Caki2 (cell line): ENCODE measurements around the gene FREM2. TPM values are rescaled to one million over a fixed set of nuclear protein-coding genes. Genes with fewer than 3 reads are reported as not detected.

Source experiments
- DNase-seq: peaks from one replicate; pipeline ENCODE4 v3.0.0-alpha.2; 2015; ENCODE audit warnings: low read depth
- in situ Hi-C: cut with HindIII; loops from 2 replicates; pipeline ENCODE4 v1.10.0; 2016; ENCODE audit warnings: low sequenced_read_pairs, low pct_unique_long_range_greater_than_20kb, mixed read lengths
- total RNA-seq: library from RNA; depleted of rRNA; stranded (reverse); fragments of >200 nt; shearing (Covaris generic); gene quantifications from 2 replicates; pipeline ENCODE4 v1.2.3, GENCODE V29; 2014; ENCODE audit warnings: low replicate concordance

The FREM2 gene
- total RNA-seq, 1 experiment from 2014 or later, result 0.14 TPM

DNA sequence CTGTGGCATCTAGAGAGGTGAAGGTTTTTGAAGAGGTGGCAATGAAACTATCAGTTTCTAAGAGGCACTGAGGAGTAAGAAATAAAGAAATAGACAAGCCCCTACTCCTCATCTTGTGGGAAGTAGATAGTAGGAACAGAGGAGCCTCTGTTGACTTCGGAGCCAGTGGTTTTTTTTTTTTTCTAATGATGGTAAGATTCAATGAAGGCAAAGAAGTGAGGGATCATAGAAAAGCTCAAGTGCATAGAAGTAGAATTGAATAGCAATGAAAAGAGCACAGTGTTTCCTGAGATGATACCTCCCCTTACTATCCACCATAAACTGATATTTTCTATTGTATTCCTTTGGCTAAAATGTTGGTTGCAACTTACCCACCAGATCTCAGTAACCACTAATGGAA, 46.3 kb downstream of the FREM2 start:
- in situ Hi-C loops, result no loop called here
- DNase-seq, result no peak

GRCh38 chr13:38735665-38736440, 49.0 kb downstream of the FREM2 start:
- in situ Hi-C loops, result no loop called here
- DNase-seq, result no peak

GRCh38 chr13:38743466-38743865, 56.6 kb downstream of the FREM2 start:
- in situ Hi-C loops, result no loop called here

GRCh38 chr13:38752686-38753085, 65.8 kb downstream of the FREM2 start:
- in situ Hi-C loops, result no loop called here
- DNase-seq, result no peak

More at GRCh38 chr13:38743466-38743865, 56.6 kb downstream of the FREM2 start:
- no peak for DNase-seq

GRCh38 chr13:38753878-38754277, 67.0 kb downstream of the FREM2 start:
- in situ Hi-C loops, result no loop called here
- no peak for DNase-seq

GRCh38 chr13:38755793-38756192, 68.9 kb downstream of the FREM2 start:
- DNase-seq, result no peak
- in situ Hi-C loops, result no loop called here

GRCh38 chr13:38758277-38758676, 71.4 kb downstream of the FREM2 start:
- no peak for DNase-seq
- in situ Hi-C loops, result no loop called here

DNA sequence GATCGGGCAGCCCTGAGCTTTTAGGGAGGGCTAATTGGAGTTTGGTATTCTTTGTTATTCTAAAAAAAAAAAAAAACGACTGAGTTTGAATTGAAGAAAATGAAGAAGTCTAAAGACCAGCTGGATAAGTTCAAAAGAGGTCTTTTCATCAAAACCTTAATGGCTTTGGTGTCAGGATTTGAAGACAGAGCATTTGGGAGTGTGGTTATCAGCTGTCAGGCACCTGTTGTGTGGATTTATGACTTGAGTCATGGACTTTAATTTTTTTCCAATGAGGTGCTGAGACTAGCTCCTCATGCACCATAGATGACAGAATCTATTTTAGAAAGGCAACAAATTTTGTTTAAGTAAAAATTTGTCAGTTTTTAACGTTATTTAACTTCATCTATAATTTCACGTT, 72.5 kb downstream of the FREM2 start:
- in situ Hi-C loops, result no loop called here
- DNase-seq, result no peak

- in situ Hi-C loops, result no loop called here
- peak; percentile 8 for DNase-seq
These were observed 76.8 kb downstream of the FREM2 start for GRCh38 chr13:38763446-38764381.

- in situ Hi-C loops, result no loop called here
- no peak for DNase-seq
These were observed 79.9 kb downstream of the FREM2 start for GRCh38 chr13:38766799-38767198.

DNA sequence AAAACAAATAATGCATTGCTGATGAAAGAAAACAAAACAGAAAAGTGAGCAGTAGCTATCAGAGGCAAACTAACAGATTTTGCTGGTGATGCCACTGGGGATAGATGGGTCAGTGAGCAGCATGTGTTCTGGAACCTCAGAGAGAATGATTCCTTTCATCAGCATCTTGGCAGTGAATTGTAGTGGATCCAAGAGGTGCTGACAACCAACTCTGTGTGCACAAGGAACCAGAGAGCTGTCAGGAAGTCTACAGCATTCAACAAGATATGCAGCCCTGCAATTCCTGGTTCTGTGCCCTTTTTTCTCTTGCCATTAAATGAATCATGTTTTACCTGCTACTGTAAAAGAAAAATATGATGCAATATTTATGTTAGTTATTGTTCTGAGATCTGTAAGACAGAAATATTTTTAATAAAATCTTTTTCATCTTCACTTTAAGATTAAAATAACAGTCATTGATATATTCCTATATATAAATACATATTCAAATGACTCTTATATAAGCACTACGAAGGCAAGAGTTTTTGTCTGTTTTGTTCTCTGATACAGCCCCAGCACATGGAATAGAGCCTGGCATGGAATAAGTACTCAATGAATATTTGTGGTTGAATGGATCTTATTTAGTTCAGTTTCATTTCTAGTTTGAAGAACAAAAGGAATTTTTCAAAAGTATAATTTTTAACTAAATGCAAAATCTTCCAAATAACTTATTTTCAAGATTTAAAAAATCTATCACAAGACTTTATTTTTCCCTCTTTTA, 80.8 kb downstream of the FREM2 start:
- in situ Hi-C loops, result no loop called here
- DNase-seq, result no peak

DNA sequence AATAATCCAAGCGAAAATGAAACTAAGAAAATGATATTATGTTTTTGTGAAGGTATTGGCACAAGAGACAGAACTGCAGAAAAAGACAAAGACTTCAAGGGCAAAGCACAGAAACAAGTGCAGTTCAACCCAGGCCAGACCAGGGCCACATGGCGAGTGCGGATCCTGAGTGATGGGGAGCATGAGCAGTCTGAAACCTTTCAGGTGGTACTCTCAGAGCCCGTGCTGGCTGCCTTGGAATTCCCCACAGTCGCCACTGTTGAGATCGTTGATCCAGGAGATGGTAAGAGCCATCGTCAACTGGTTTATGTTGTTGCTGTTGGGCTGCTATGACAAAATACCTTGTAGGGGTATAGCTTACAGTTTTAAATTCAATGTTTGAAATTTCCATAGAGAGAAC, 82.6 kb downstream of the FREM2 start:
- in situ Hi-C loops, result no loop called here
- DNase-seq, result no peak

DNA sequence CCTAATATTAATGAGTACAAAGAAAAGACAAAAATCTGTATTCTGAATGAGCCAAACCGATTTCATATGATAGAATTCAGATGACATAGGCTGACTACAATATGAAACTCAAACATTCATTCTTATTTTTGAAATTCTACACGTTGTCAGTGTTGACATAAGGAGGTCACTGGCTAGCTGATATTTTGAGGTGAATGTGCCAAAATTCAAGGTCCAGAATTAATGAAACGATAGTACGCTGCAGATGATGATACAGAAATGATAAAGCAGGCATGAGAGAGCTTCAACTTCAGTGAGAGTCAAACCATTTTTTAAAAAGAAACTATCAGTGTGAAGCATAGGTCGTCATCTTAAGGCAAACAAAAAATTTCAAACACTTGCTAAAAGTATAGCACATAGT, 88.2 kb downstream of the FREM2 start:
- in situ Hi-C loops, result no loop called here
- DNase-seq, result no peak

DNA sequence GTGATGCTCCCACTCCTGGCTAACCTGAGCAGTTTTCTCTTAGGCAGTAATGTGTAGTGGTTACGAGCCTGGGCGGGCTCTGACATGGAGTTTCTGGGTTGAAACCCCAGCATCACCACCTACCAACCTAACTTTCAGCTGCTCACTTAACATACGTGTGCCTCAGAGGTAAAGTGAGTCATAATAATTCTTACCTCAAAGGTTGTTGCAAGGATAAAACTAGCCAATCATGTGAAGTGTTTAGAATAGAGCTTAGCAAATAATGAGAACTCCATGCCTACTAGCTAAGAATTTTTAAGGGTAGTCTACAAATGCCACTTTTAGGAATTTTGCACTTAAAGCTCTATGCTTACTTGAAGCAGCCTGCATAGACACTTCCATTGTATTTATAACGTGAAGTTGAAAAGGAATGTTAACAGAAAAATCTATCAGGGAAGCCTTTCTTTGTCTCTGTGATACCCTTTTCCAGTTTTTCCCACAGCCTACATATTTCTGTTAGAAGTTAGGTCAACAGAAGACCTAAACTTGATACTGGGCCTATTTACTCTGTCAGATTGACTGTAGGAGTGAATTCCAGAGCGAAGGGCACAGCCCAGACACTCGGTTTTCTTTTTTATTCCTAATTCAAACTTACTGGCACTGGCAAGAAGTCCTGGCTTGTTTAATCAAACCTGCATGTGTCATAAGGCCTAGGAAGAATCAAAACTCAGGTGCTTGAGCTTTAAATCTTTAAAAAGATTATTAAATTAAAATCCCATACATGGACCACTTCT, 90.7 kb downstream of the FREM2 start:
- in situ Hi-C loops, result no loop called here
- no peak for DNase-seq

DNA sequence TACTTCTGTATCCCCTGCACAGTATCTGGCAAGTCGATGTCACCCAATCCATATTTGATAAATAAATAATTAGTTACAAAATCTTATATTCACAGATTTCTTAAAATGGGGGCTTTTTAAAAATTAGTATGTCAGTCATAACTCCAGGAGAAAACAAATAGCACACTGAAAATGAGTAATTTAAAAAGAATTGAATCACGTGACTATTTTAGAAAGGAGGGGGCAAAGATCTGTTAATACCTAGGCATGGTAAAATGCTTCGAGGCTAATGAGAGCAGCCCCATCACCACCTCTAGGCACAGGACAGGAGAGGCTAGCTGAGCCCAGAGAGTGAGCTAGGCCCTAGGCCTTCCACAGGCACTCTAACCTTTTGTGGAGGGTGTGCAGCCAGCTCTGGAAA, 94.7 kb downstream of the FREM2 start:
- in situ Hi-C loops, result no loop called here
- DNase-seq, result no peak

DNA sequence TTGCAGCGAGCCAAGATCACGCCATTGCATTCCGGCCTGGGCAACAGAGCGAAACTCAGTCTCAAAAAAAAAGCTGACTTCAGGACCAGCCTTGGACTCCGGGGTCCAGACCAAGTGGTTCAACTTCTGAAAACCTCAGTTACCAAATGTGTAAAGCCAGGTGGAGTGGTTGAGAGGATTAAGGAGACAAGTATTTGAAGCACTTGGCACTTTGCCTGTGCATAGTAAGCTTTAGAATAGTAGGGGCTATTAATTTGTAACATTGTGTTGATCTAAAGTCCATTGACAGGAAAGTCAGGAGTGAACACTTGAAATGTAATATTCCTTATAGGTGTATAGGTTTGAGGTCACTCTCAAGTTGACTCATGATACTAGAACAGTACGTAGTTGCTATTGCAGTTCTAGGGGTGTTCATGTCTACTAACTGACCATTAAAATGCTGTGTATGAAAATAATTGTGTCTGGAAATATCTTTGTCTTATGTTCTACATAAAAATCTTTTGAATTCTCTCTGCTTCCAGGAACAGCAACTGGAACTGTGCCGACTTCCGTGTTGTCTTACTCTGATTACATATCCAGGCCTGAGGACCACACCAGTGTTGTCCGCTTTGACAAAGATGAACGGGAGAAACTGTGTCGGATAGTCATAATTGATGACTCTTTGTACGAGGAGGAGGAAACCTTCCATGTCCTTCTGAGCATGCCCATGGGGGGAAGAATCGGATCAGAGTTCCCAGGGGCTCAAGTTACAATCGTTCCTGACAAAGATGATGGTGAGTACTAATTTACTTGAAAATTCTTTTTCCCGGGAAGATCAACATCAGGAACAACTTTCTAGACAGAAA, 97.4 kb downstream of the FREM2 start:
- no peak for DNase-seq
- in situ Hi-C loops, result no loop called here

DNA sequence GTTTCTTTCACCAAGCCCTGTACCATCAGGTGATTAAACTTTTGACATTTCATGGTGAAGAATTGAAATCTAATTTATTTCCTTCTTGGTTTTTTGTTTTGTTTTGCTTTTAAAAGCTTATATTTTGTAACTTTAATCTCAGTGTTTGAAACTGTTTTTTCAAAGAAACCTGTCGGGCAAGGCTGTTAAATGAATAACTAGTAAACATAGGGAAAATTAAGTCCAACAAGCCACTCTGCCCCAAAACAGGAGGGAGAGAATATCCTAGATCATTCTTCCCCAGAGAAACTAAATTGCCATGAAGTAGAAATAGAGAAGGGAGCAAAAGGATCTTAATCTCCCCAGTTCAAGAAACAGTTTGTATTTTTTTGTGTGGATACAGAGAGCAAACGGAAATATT, 98.2 kb downstream of the FREM2 start:
- DNase-seq, result no peak
- in situ Hi-C loops, result no loop called here
